Colon (tissue), 2 donors: ENCODE results near the gene LCT.
"Not testable (repeated sequence)": the region's sequence is repeated elsewhere in the genome, so short reads cannot be mapped to it uniquely, and the experiment has no call there.

Experiments used
- FAIRE-seq: peaks from 2 replicates; lab custom pipeline; 2012; peaks lifted over from hg19 to GRCh38; lab: Jason Lieb, UNC
- donor health status: control.
- donor health status: control.

The LCT gene

DNA sequence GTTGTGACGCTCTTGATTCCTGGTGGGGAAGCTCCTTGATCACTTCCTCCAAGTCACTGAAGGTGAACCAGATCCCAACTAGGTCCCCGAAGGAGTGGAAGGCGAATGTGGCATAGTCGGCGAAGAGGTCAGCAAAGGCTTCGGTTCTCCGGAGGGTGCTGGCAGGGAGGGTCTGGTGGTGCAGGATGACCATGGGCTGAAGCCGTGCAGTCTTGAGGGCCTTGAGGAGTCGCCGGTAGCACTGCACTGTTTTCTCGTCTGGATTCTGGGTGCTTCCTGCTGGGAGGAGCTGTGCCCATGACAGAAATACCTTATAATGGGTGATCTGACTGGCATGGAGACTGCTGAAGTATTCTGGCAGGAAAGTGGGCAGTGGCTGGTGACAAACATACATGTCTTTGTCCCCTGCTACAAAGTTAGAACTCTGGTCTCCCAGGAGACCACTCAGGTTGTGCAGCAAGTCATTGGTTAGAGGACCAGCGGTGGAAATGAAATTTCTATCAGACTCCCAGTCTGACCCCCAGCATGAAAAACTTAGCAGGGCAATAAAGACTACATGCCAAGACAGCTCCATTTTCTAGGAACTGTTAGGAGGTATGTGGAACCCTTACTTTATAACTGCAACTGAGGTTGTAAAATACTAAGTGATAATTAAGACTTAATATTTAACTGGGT is at the start of gene LCT:
Gene LCT, minus strand, starts transcription at position 589 of the 675 bp plus-strand sequence. Its CDS starts 15 bp downstream, at position 574.
- no peak for FAIRE-seq

DNA sequence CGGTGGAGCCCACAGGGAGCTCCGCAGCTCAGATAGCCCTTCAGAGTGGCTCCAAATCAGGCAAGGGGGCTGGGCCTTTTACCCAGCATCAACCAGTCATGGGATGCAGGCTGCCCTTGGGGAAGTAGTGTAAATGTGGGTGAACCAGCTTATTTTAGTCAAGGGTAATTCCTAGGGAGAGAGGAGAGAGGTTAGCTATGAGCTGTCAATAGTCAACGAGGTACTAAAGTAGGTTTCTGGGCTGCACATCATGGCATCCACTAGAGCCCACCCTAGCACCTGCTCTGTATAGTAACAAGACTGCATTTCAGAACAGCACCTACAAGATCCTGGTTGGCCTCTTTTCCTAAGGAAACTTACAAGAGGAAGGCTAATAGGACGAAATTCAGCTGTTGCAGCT is 48.7 kb upstream of the LCT start:
- no peak for FAIRE-seq

DNA sequence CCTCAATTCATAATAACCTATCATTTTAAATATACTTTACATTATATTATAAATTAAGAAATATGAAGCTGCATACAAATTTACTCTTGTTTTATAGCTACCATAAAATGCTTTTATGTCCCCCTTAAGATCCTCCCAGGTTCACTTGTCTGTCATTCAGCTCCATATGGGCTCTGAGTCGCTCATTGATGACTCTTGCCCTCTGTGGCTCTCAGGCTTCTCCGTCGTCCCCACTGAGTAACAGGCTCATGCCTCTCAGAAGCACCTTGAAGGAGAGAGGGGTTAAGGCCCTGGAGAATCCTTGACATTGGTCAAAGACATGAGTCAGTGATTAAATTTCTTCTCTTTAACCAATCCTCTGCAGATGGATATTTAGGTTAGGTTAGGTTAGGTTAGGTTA is 45.4 kb upstream of the LCT start:
- FAIRE-seq: no peak

DNA sequence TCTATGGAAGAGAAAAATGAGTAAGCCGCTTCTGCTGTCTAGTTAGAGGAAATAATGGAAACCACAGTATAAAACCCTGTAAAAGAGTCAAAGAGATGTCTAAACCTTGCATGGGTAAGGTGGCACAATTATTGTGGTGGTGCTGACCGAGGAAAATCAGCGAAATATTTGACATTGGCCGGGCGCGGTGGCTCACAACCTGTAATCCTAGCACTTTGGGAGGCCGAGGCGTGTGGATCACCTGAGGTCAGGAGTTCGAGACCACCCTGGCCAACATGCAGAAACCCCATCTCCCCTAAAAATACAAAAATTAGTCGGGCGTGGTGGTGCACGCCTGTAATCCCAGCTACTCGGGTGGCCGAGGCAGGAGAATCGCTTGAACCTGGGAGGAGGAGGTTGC is 39.8 kb upstream of the LCT start:
- FAIRE-seq: not testable (repeated sequence)

DNA sequence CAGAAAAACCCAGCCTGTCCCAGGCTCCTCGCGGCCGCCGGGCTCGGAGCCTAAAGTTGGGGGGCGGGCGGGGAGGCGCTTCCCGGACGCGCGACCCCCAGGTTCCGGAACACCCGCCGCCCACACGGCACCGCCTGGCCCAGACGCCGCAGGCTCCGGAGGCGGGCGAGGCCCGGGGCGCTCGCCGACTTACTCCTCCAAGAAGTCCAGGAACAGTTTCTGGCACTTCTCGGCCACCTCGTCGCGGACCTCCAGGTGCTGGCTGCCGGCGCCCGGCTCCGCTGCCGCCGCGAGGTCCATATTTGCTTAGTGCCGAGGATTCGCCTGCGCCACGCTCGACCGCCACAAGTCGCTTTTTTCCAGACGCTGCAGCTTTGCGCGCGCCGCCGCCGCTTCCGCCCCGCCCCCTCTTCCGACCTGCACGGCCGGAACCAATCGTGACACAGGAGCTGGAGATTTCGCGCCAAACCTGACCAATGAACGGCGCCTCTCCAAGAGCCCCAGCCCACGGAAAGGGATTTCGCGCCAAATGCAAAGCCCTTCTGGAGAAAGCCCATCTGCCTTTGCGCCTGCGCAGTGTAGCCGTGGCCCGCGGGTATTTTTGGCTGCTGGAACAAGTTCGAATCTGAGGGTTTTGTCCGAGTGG is 39.2 kb upstream of the LCT start, which contains the start of gene MCM6:
Gene MCM6, minus strand, starts transcription at position 378 of the 646 bp plus-strand sequence. Its CDS starts 78 bp downstream, at position 300.
- no peak for FAIRE-seq

DNA sequence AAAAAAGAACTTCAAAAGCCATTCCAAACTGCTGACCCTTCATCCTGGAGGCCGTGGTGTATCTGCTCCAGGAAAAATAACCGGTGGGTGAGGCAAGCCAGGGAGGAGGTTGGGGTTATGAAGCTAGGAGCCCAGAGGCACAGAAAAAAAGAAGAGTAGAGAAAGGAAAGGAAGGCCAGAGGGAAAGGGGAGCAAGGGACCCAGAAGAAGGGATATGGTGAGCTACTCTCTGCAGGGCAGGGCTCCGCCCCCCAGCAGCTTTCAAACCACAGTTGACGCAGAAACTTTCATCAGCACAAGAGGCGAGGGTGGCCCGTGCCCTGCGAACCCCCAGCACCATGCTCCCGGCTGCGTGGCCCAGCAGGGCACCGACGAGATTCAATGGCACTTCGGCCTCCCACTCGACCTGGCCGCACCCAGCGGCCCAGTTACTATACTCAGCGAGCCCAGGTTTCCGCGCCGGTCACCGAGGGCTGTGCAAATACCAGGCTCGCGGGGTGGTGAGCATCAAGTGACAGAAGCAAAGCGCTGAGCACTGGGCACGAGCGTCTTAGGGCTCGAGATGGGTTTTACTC is 38.6 kb upstream of the LCT start:
- no peak for FAIRE-seq

DNA sequence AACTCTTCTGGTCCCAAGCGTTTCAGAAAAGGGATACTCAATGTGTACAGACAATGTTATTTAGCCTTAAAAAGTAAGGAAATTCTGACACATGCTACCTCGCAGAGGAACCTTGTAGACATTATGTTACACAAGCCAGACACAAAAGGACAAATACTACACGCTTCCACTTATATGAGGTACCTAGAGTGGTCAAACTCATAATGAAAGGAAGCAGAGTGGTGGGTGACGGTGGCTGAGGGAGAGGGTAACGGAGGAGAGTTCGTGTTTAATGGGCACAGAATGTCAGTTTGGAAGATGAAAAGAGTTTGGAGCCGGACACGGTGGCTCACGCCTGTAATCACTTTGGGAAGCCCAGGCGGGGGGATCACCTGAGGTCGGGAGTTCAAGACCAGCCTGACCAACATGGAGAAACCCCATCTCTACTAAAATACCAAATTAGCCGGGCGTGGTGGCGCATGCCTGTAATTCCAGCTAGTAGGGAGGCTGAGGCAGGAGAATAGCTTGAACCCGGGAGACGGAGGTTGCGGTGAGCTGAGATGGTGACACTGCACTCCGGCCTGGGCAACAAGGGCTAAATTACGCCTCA is 37.9 kb upstream of the LCT start:
- no peak for FAIRE-seq

DNA sequence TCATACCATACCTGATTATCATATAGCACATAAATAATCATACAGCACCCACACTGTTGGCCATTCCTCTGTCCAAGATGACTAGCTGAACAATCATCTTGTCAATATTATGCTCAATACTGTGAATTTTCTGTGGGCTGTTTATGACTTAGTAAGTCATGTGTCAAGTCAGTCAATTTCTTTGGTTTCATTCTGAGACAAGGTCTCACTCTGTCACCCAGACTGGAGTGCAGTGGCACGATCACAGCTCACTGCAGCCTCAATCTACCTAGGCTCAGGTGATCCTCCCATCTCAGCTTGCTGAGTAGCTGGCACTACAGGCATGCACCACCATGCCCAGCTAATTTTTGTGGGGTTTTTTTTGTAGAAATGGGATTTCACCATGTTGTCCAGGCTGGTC is 33.6 kb upstream of the LCT start:
- FAIRE-seq: no peak

DNA sequence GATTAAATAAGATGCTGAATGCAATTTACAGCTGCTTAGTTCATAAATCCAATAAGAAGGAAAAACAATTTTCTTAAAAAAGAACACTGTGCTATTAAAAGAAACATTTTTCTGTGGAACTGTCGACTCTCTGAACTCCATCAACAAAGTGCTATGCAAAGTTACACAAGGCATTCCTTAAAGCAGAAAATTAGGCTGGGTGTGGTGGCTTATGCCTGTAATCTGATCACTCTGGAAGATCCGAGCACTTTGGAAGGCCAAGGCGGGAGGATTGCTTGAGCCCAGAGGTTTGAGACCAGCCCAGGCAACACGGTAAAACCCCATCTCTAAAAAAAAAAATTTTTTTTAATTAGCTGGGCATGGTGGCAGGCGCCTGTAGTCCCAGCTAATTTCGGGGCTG is 26.2 kb upstream of the LCT start:
- no peak for FAIRE-seq

DNA sequence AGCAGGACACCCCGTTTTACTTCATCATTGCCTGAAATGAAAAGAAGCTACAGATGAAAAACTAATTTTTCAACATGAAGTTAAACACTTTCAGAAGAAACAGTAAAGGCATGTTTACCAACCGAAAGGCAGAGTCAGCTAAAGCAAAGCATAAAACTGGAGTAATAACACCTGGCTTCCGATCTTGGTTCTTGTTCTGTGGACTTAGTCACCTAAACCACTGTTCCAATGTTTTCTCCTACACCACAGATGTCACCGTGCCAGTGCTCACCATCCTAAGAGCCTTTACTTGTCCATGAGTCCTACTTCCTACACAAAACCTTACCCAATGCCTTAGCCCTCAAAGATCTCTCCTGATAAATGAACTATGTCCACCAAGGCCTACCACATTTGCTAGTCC is 25.7 kb upstream of the LCT start:
- FAIRE-seq: no peak

DNA sequence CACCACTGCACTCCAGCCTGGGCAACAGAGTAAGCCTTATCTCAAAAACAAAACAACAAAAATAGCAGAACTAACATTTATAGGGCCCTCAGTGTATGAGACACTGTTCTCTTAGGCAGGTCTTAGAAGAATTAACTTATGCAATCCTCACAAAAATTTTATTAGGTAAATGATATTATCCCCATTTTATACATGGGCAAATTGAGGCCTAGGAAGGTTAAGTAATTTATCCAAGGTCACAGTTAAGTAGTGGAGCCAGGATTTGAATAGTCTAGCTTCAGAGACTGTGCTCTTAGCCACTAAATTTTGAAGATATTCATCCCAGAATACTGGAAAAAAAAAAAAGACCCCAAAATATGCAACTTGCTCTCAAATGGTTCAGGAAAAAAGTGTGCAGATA is 16.4 kb upstream of the LCT start:
- FAIRE-seq: no peak

DNA sequence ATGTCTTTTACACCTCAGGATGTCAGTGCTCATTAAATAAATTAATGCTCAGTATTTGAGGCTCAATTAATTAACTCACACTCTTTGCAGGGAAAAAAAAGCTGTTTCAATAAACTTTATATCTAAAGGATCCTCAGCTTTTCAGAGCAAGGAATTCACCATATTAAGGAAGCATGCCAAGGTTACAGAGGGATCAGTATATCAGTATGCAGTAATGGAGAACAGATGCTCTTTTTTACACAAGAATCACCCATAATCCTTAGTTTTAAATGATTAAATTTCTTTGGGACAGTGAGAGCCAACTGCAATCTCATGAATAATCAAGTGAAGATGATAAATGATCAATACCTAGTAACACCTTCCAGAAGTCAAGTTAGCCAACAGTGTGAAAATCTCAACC is 14.9 kb upstream of the LCT start:
- FAIRE-seq: no peak

DNA sequence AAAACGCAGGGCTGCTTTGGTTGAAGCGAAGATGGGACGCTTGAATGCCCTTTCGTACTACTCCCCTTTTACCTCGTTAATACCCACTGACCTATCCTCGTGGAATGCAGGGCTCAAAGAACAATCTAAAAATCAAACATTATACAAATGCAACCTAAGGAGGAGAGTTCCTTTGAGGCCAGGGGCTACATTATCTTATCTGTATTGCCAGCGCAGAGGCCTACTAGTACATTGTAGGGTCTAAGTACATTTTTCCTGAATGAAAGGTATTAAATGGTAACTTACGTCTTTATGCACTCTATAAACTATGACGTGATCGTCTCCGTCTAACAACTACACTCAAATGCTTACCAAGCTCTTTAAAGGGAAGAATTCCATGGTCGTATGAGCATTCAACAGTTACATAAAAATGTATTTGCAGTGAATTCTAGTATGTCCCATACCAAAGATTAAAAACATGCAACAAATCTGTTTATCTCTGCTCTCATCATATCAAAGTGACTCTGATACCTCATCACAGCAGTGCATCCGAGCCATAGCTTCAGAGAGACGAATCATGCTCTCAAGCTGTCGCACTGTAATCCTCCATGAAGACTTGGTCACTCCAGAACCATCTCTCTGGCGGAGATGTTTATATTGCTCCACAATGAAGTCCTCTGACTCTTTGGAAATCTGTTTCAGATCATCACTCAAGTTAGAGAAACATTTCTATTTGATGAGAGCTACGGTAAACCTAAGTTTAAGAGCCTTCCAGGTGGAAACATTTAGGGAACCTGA is 14.1 kb upstream of the LCT start:
- FAIRE-seq: no peak

DNA sequence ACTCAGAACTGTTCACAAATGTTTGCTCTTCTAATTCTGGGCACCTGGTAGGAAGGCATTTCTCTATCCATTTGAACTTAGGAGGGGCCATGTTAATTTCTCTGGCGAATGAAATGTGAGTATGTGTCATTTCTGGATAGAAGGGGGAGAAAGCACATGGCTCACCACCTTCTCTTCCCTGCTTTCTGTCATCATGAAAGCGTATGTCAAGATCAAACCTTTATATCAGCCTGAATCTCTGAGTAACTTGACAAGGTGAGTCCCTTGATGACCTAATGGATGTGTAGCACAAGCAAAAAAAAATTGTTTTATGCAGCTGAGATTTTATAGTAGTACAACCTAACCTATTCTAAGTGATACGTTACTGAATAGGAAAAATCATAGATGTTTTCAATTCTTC is 12.1 kb upstream of the LCT start:
- no peak for FAIRE-seq

DNA sequence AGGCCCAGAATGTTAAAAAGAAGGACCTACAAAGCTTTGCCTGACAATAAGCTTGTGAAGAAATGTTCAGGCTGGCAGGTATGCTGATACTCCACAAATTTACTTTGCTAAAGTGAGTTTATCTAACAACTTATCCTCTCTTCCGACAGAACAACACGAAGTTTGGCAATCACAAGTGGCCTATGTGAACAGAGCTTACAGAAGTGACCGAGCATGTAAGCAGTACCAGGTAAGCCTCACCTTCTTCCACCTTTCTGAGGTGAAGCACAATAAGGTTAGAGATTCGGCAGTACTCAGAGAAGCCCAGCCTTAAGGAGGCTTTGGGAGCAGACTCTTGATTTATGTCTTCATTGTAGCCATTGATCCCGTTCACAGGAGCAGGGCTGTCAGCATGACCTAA is 9.0 kb upstream of the LCT start:
- no peak for FAIRE-seq

DNA sequence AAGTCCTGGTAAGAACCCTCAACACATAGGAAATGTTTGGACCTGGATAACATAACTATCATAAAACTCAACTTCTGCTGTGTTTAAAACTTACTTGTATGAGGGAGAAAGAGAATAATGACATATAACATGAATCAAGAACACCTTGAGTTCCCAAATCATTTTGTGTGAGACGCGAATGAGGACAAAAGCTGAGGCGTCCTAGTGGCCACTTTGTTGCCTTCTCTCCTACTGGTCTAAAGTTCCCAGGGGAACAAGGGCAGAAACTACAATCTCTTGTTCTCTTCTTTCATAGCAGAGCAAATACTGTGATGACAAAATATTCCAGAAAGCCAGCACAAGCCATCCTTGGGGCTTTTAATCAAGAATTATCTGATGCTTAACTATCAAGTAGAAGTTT is 8.3 kb upstream of the LCT start:
- FAIRE-seq: no peak

DNA sequence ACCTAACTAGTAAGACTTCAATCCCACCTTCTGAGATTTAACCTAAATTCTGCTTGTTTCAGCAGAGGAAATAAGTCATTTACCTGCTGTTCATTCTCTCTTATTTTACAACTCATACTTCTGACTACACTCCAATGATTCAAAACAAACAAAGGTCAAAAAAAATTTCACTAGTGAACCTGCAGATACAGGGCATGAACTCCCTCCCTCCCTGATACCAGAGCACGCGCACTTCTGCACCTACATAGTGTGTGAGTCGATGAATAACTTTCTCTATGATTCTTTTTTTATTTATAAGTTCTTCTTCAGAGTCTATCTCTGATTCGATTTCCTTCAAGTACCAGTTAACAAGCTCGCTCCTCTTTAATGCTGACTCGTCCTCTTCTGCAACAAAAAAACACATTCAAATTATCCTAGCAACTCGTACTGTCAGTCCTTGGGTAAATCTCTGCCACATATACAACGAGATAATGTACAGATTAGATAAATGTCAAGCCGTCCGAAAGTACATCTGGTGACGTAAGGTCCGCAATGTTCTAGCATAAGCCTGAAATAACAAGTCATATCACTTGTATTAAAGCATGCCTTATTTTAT is 7.4 kb upstream of the LCT start:
- no peak for FAIRE-seq

DNA sequence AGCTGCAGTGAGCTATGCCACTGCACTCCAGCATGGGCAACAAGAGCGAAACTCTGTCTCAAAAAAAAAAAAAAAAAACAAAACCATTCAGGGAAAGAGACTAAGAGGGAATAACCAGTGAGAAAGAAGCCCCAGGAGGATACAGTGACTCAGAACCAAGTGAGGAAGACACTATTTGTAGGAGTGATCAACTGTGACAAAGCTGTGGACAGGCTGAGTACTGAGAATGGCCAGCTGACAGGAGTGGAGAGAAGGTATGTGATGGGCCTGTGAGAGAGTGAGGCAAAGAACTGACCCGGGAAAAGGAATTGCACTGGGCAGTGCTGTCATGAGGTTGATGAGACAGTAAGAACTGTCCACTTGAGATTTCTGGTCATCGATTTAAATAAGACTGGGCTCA is 6.7 kb upstream of the LCT start:
- no peak for FAIRE-seq

DNA sequence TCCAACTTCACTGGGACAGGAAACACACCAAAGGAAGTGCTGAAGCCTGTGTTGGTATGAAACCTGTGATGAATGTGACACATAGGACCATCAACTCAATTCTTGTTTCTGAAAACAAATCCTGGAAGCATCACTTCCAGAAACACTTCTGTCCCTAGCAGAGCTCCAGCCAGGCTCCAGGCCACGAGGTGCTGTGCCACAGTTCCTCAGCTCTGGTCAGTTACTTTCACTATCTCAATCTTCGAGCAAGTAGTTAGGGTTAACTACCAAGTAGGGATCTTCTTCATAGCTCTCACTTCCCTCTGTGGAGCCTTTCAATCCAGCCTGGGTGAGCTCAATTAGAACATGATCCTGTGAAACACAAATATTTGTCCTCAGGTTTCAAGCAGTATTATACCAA is 3.6 kb upstream of the LCT start:
- FAIRE-seq: no peak

DNA sequence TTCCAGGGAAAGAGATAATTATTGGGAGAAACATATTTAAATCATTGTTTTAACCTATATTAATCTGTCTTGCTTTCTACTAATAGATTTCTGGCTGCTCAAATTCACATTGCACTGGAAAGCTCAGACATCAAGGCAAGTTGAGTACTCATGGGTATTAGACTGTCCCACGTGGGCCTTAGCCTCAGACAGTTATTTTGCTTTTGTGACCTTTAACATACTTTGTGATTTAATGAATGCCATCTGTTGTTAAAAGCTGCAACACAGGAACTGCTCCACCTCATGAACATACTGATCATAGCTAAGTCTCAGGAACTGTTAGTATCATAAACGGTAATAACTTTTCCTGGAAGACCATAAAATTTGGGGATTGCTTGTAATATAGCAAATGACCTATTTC is 2.7 kb upstream of the LCT start:
- no peak for FAIRE-seq

DNA sequence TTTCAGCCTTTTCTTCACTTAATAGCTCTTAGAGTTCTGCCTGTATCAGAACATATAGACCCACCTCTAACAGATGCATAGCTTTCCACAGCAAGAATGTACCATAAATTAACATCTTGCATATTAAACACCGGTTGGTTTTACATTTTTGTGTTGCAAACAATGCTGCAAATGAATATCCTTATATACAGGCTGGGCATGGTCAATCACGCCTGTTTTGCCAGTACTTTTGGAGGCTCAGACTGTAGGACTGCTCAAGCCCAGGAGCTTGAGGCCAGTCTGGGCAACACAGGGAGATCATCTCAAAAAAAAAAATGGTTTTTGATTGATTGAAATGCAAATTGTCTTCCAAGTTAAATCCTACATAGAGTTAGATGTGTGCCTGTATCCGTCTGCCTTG is 1.5 kb upstream of the LCT start:
- no peak for FAIRE-seq

DNA sequence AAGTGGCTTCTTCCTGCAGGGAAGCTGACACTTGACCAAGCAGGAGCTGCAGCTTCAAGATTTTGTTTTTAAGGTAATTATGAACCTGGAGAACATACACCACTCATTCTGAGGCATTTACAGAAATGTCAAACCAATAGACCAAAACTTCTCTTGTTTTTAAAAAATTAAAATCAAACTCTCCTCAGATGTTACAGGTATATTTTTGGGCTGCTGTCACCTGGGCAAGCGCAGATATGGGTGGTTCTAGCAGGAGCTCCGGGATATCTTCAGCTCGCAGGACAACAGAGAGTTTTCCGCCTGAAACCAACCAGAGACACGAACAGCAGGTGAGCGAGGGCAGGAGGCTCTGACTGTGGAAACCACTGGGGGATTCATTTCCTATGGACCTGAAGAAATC is 4.1 kb downstream of the LCT start:
- FAIRE-seq: no peak
